Activated naive CD4-positive, alpha-beta T cell treated with Interleukin-2 at 50 U/mL for 16 hours (primary cell): Measurements from ENCODE around the gene CHST8.
"Not testable (repeated sequence)": the region's sequence is repeated elsewhere in the genome, so short reads cannot be mapped to it uniquely, and the experiment has no call there.

Experiments used
- DNase-seq: peaks from one replicate; pipeline ENCODE4 v3.0.0-alpha.2; 2020

CHST8 gene

GRCh38 chr19:33621811-33622504 is at the start of gene CHST8:
Gene CHST8 (plus strand): TSS chr19:33621953. CDS start chr19:33689262, 67,309 bp downstream.
- DNase-seq: no peak

GRCh38 chr19:33572929-33573328 is 48.8 kb upstream of the CHST8 start:
- no peak for DNase-seq

GRCh38 chr19:33574824-33575223 is 46.9 kb upstream of the CHST8 start:
- no peak for DNase-seq

GRCh38 chr19:33578697-33579096 is 43.1 kb upstream of the CHST8 start:
- DNase-seq: no peak

- DNase-seq: no peak
Observed at GRCh38 chr19:33580026-33580644, 41.6 kb upstream of the CHST8 start.

GRCh38 chr19:33580645-33581037 is 41.1 kb upstream of the CHST8 start:
- DNase-seq: no peak

GRCh38 chr19:33582914-33583313 is 38.8 kb upstream of the CHST8 start:
- no peak for DNase-seq

- no peak for DNase-seq
Observed at GRCh38 chr19:33587150-33587549, 34.6 kb upstream of the CHST8 start.

GRCh38 chr19:33590224-33590623 is 31.5 kb upstream of the CHST8 start:
- DNase-seq: no peak

GRCh38 chr19:33595783-33596182 is 26.0 kb upstream of the CHST8 start:
- no peak for DNase-seq

GRCh38 chr19:33601583-33601982 is 20.2 kb upstream of the CHST8 start:
- no peak for DNase-seq

GRCh38 chr19:33602576-33603204 is 19.1 kb upstream of the CHST8 start:
- DNase-seq: no peak

- no peak for DNase-seq
Observed at GRCh38 chr19:33603377-33603776, 18.4 kb upstream of the CHST8 start.

- no peak for DNase-seq
Observed at GRCh38 chr19:33604651-33605050, 17.1 kb upstream of the CHST8 start.

- DNase-seq: not testable (repeated sequence)
Observed at GRCh38 chr19:33605803-33606295, 15.9 kb upstream of the CHST8 start.

GRCh38 chr19:33606556-33606955 is 15.2 kb upstream of the CHST8 start:
- no peak for DNase-seq

GRCh38 chr19:33609353-33609752 is 12.4 kb upstream of the CHST8 start:
- DNase-seq: no peak

- no peak for DNase-seq
Observed at GRCh38 chr19:33610588-33610987, 11.2 kb upstream of the CHST8 start.

- no peak for DNase-seq
Observed at GRCh38 chr19:33612928-33613619, 8.7 kb upstream of the CHST8 start.

- no peak for DNase-seq
Observed at GRCh38 chr19:33613620-33614000, 8.1 kb upstream of the CHST8 start.

- no peak for DNase-seq
Observed at GRCh38 chr19:33616346-33616745, 5.4 kb upstream of the CHST8 start.

- no peak for DNase-seq
Observed at GRCh38 chr19:33616857-33617256, 4.9 kb upstream of the CHST8 start.

GRCh38 chr19:33618363-33618762 is 3.4 kb upstream of the CHST8 start:
- not testable (repeated sequence) for DNase-seq

GRCh38 chr19:33618884-33619283 is 2.9 kb upstream of the CHST8 start:
- DNase-seq: no peak
